Endothelial cell of umbilical vein (primary cell): Measurements from ENCODE around the gene TLR8. TPM values are rescaled to one million over a fixed set of nuclear protein-coding genes. Genes with fewer than 3 reads are reported as not detected.

ENCODE experiments used
- BruUV-seq: library from RNA; stranded (reverse); fragments of 400-500 nt; replicated peaks from 2 replicates; lab custom pipeline; 2021; lab: Mats Ljungman, UMichigan
- CTCF ChIA-PET: fragments of 300-600, 350-600 bp; sonication (Branson Sonifier 250); formaldehyde crosslinking; loops from one replicate; lab custom pipeline; 2021; ENCODE audit warnings: antibody characterized with exemption, inconsistent platforms; lab: Charles Lee
- POLR2A ChIA-PET: fragments of 300-600, 350-600 bp; sonication (Branson Sonifier 250); formaldehyde crosslinking; loops from one replicate; lab custom pipeline; 2021; ENCODE audit warnings: antibody characterized with exemption, inconsistent platforms; lab: Charles Lee
- DNase-seq: peaks from one replicate; pipeline ENCODE4 v3.0.0-alpha.2; 2011; ENCODE audit warnings: low read depth, low spot score
- FAIRE-seq: peaks from 2 replicates; lab custom pipeline; 2011; peaks lifted over from hg19 to GRCh38; lab: Jason Lieb, UNC
- H2AFZ ChIP-seq: 2 replicates; pipeline ENCODE4 v1.6.0; 2012; ENCODE audit warnings: low read depth, low read length, control low read depth, inconsistent platforms
- H3K27ac ChIP-seq: 2 replicates; pipeline ENCODE4 v1.5.1; 2011; ENCODE audit warnings: low read depth, mild to moderate bottlenecking, control low read depth, low read length, moderate library complexity; ENCODE audit not compliant: insufficient read depth
- H3K27me3 ChIP-seq, 2 experiments: 2 replicates each; pipeline versions ENCODE4 v1.6.0 to v1.6.1; 2011; ENCODE audit warnings: low read length in 2 of 2, mixed read lengths in 1 of 2; ENCODE audit not compliant: control insufficient read depth in 2 of 2, insufficient read depth in 2 of 2
- H3K36me3 ChIP-seq, 2 experiments: 2 replicates in 1 of 2; 3 replicates in 1 of 2; pipeline ENCODE4 v1.5.1; 2011; ENCODE audit warnings: low read length in 2 of 2, mild to moderate bottlenecking in 1 of 2, moderate library complexity in 1 of 2; ENCODE audit not compliant: control insufficient read depth in 2 of 2, insufficient read depth in 2 of 2; ENCODE audit errors: extremely low read depth in 1 of 2
- H3K4me1 ChIP-seq: 3 replicates; pipeline ENCODE4 v1.5.1; 2011; ENCODE audit warnings: mild to moderate bottlenecking, low read length; ENCODE audit not compliant: control insufficient read depth, insufficient read depth; ENCODE audit errors: extremely low read depth
- H3K4me2 ChIP-seq: 2 replicates; pipeline ENCODE4 v1.6.1; 2011; ENCODE audit warnings: low read length, control low read depth, mixed read lengths; ENCODE audit not compliant: insufficient read depth
- H3K4me3 ChIP-seq, 3 experiments: fragments of 200-600 bp in 1 of 3; sonication (generic), shearing (Covaris generic) in 1 of 3; replicated peaks in 1 of 3; 2 replicates each; pipeline ENCODE4 v1.5.1; 2011 to 2016; ENCODE audit warnings: control low read depth in 3 of 3, low read length in 3 of 3, mild to moderate bottlenecking in 2 of 3, inconsistent platforms in 1 of 3, low read depth in 1 of 3, moderate library complexity in 1 of 3; ENCODE audit not compliant: insufficient read depth in 1 of 3
- H3K79me2 ChIP-seq: 2 replicates; pipeline ENCODE4 v1.6.0; 2012; ENCODE audit warnings: low read length, inconsistent platforms; ENCODE audit not compliant: control insufficient read depth, insufficient read depth
- H3K9ac ChIP-seq: replicated peaks from 2 replicates; pipeline ENCODE3; 2011; ENCODE audit warnings: low read length, control low read depth; ENCODE audit not compliant: insufficient read depth; ENCODE audit errors: extremely low read depth
- H3K9me1 ChIP-seq: replicated peaks from 3 replicates; pipeline ENCODE4 v1.6.0; 2011; ENCODE audit warnings: mild to moderate bottlenecking, low read length; ENCODE audit not compliant: control insufficient read depth, insufficient read depth; ENCODE audit errors: extremely low read depth
- H3K9me3 ChIP-seq: replicated peaks from 2 replicates; pipeline ENCODE4 v1.5.1; 2012; ENCODE audit warnings: low read length, inconsistent platforms; ENCODE audit not compliant: control insufficient read depth, insufficient read depth
- H4K20me1 ChIP-seq: replicated peaks from 2 replicates; pipeline ENCODE3; 2011; ENCODE audit warnings: mild to moderate bottlenecking, low read length; ENCODE audit not compliant: control insufficient read depth, insufficient read depth; ENCODE audit errors: extremely low read depth
- CTCF ChIP-seq, 2 donors: IDR thresholded peaks; 1 replicate in 1 of 2; 2 replicates in 1 of 2; pipeline ENCODE4 v1.5.1; 2011; ENCODE audit warnings: low read length in 2 of 2, mild to moderate bottlenecking in 2 of 2, moderate library complexity in 2 of 2, control low read depth in 1 of 2, inconsistent platforms in 1 of 2, low read depth in 1 of 2; ENCODE audit not compliant: insufficient read depth in 1 of 2; ENCODE audit errors: extremely low read depth in 1 of 2
- EZH2 ChIP-seq: IDR thresholded peaks from 2 replicates; pipeline ENCODE4 v1.6.1; 2012; ENCODE audit warnings: borderline replicate concordance, low read depth, mild to moderate bottlenecking, moderate library complexity, low read length, inconsistent platforms; ENCODE audit not compliant: severe bottlenecking
- FOS ChIP-seq: IDR thresholded peaks from 2 replicates; pipeline ENCODE4 v1.6.1; 2011; ENCODE audit warnings: mild to moderate bottlenecking, low read length, moderate library complexity, borderline replicate concordance; ENCODE audit not compliant: insufficient read depth
- GATA2 ChIP-seq: IDR thresholded peaks from 2 replicates; pipeline ENCODE4 v1.7.0; 2011; ENCODE audit warnings: low read depth, mild to moderate bottlenecking, moderate library complexity, mixed read lengths, low read length; ENCODE audit not compliant: insufficient read length, insufficient read depth
- JUN ChIP-seq: IDR thresholded peaks from 2 replicates; pipeline ENCODE4 v1.6.1; 2011; ENCODE audit warnings: borderline replicate concordance, low read depth; ENCODE audit not compliant: insufficient read length, insufficient read depth
- MAX ChIP-seq: IDR thresholded peaks from 2 replicates; pipeline ENCODE4 v1.6.1; 2011; ENCODE audit not compliant: insufficient read depth, insufficient read length
- MYC ChIP-seq: IDR thresholded peaks from one replicate; pipeline ENCODE4 v1.6.1; 2011; ENCODE audit warnings: mild to moderate bottlenecking, low read depth, low read length
- POLR2A ChIP-seq: IDR thresholded peaks from 2 replicates; pipeline ENCODE4 v1.6.1; 2012; ENCODE audit warnings: low read depth, mild to moderate bottlenecking, control low read depth, low read length
- POLR2AphosphoS5 ChIP-seq: IDR thresholded peaks from 2 replicates; pipeline ENCODE4 v1.6.1; 2012; ENCODE audit warnings: low read depth, mild to moderate bottlenecking, control low read depth, low read length, moderate library complexity; ENCODE audit not compliant: insufficient read depth
- dilution Hi-C: fragments of 300-500 bp; cut with MboI; formaldehyde crosslinking; loops from one replicate; pipeline ENCODE4 v1.15.0; 2019; ENCODE audit warnings: low sequenced_read_pairs; ENCODE audit not compliant: extremely low pct_ligation_motif_present
- intact Hi-C: fragments of 100-400 bp; cut with micrococcal nuclease; formaldehyde crosslinking; loops from one replicate; pipeline ENCODE4 v1.10.0; 2022
- polyA plus RNA-seq, 4 experiments: library from polyadenylated mRNA; depleted of rRNA in 3 of 4; stranded (reverse) in 3 of 4; unstranded in 1 of 4; fragments of >200 nt; gene quantifications; 2 replicates each; pipeline versions ENCODE4 v1.2.1 to v1.2.3, GENCODE V29; 2011 to 2012; ENCODE audit warnings: missing spikeins in 1 of 4
- total RNA-seq: library from RNA; stranded (reverse); gene quantifications from 2 replicates; pipeline ENCODE4 v1.2.3, GENCODE V29; 2021

TLR8 gene
- total and polyA plus RNA-seq, 2 donors (not counting 3 experiments of a cell fraction or from before 2014, with no cell fraction given): not detected

- POLR2A ChIA-PET: interaction anchor here (0.6 kb wide), 1 partner anchor 25 kb away, joined by 4 read pairs; no protein-coding TSS in a partner anchor
- no TSS peak for BruUV-seq
These were observed 33.7 kb upstream of the TLR8 start for GRCh38 chrX:12872741-12873140.

More at GRCh38 chrX:12872741-12873140, 33.7 kb upstream of the TLR8 start:
- DNase-seq (no peak), FAIRE-seq (no peak)
- CTCF ChIA-PET: no interaction called here
- Histone ChIP-seq H4K20me1 (no peaks in the 10 kb centered on the region), H3K27ac (no peak overlapping the region), H3K79me2 (no peaks in the 10 kb centered on the region), H3K4me3 (no peak overlapping the region), H3K9ac (no peak overlapping the region), H3K27me3 (peaks cover 2 to 3% of the 10 kb centered on the region in 2 experiments), H3K4me1 (no peaks in the 10 kb centered on the region), H3K4me2 (no peak overlapping the region), H2AFZ (no peak overlapping the region), H3K9me3 (no peaks in the 10 kb centered on the region), H3K9me1 (no peaks in the 10 kb centered on the region), H3K36me3 (no peaks in the 10 kb centered on the region)
- intact Hi-C loops: no loop called here
- TF ChIP-seq MAX: no peak
- no peak for TF ChIP-seq GATA2
- no peak for TF ChIP-seq POLR2A
- no peak for TF ChIP-seq CTCF (IDR thresholded peaks at IDR 0.05; ENCODE audit: extremely low read depth in 1 of 2, insufficient read depth in 1 of 2, low read depth in 1 of 2, low read length in 2 of 2)
- TF ChIP-seq FOS: no peak
- no peak for TF ChIP-seq MYC
- TF ChIP-seq JUN: no peak
- no peak for TF ChIP-seq POLR2AphosphoS5
- TF ChIP-seq EZH2: no peak
- dilution Hi-C loops: no loop called here
